Tibial nerve (tissue), 4 donors: ENCODE results near the gene LMO7. TPM values are rescaled to one million over a fixed set of nuclear protein-coding genes. Genes with fewer than 3 reads are reported as not detected.

Source experiments
- DNase-seq, 2 donors: peaks; one replicate each; pipeline ENCODE4 v3.0.0-alpha.2; 2019; ENCODE audit warnings: low spot score in 2 of 2
- H3K27ac ChIP-seq, 4 donors: fragments of 200-600 bp; sonication (generic) in 3 of 4; one replicate each; pipeline ENCODE4 v1.5.1; 2017 to 2019; ENCODE audit warnings: mild to moderate bottlenecking in 1 of 4
- H3K27me3 ChIP-seq, 2 donors: fragments of 200-600 bp; sonication (generic) in 1 of 2; one replicate each; pipeline versions ENCODE4 v1.5.1 to v1.6.0; 2017 to 2019
- H3K36me3 ChIP-seq, 3 donors: fragments of 200-600 bp; sonication (generic); one replicate each; pipeline ENCODE4 v1.5.1; 2018 to 2019
- H3K4me1 ChIP-seq, 4 donors: fragments of 200-600 bp; sonication (generic) in 3 of 4; one replicate each; pipeline ENCODE4 v1.5.1; 2017 to 2019
- H3K4me3 ChIP-seq, 4 donors: fragments of 200-600 bp; sonication (generic) in 3 of 4; one replicate each; pipeline ENCODE4 v1.5.1; 2017 to 2019; ENCODE audit warnings: mild to moderate bottlenecking in 1 of 4, moderate library complexity in 1 of 4
- H3K9me3 ChIP-seq, 4 donors: fragments of 200-600 bp; sonication (generic) in 3 of 4; one replicate each; pipeline ENCODE4 v1.5.1; 2017 to 2019
- CTCF ChIP-seq, 5 experiments: fragments of 200-600 bp in 3 of 5; fragments of 450-650 bp in 2 of 5; sonication (generic) in 3 of 5; IDR thresholded peaks; one replicate each; pipeline ENCODE4 v1.5.1; 2016 to 2019; ENCODE audit warnings: antibody characterized with exemption in 5 of 5, mild to moderate bottlenecking in 3 of 5, moderate library complexity in 2 of 5
- EP300 ChIP-seq, 2 donors: sonication (generic); formaldehyde crosslinking; IDR thresholded peaks; one replicate each; pipeline ENCODE4 v1.6.1; 2017; ENCODE audit warnings: antibody characterized with exemption in 2 of 2, mild to moderate bottlenecking in 1 of 2
- POLR2A ChIP-seq, 2 donors: fragments of 450-650 bp; IDR thresholded peaks; one replicate each; pipeline ENCODE4 v1.6.1; 2017; ENCODE audit warnings: antibody characterized with exemption in 2 of 2, mild to moderate bottlenecking in 2 of 2, moderate library complexity in 2 of 2
- WGBS, 2 donors: methylation state at CpG; one replicate each; pipeline ENCODE4 v1.1.5; 2018; 5-methylcytosine and 5-hydroxymethylcytosine counted together
- total RNA-seq, 4 donors: library from RNA; depleted of rRNA; stranded (reverse); fragments of >200 nt; gene quantifications; one replicate each; pipeline ENCODE4 v1.1.0, GENCODE V29; 2016

LMO7 gene
- total RNA-seq, 4 donors from 2014 or later, result 149 to 311 (median 236) TPM

GRCh38 chr13:75764926-75765310, 128.8 kb downstream of the LMO7 start:
- Histone ChIP-seq H3K27ac (peak overlapping the region in 2 of 4 donors; percentile 22 to 29), H3K27me3 (no peaks in the 10 kb centered on the region), H3K4me1 (peaks cover 0 to 23% (median 0%) of the 10 kb centered on the region in 4 donors), H3K9me3 (no peaks in the 10 kb centered on the region), H3K4me3 (peak overlapping the region in 1 of 4 donors; percentile 40), H3K36me3 (no peaks in the 10 kb centered on the region)
- 56 to 68% methylated on average over 3 of the region's 3 CpGs for WGBS, 2 donors
- DNase-seq, result no peak
- no peak for TF ChIP-seq POLR2A (IDR thresholded peaks at IDR 0.05)

GRCh38 chr13:75766636-75767035, 130.5 kb downstream of the LMO7 start:
- no peaks in the 10 kb centered on the region for H3K27me3 ChIP-seq
- no peaks in the 10 kb centered on the region for H3K9me3 ChIP-seq
- WGBS, 2 donors, result 67 to 74% methylated on average over 2 of the region's 2 CpGs
- DNase-seq, result no peak
- H3K4me1 ChIP-seq, result peaks cover 0 to 30% (median 0%) of the 10 kb centered on the region in 4 donors
- no peak overlapping the region for H3K27ac ChIP-seq
- no peak overlapping the region for H3K4me3 ChIP-seq
- no peaks in the 10 kb centered on the region for H3K36me3 ChIP-seq
- no peak for TF ChIP-seq EP300 (IDR thresholded peaks at IDR 0.05)
- no peak for TF ChIP-seq CTCF (IDR thresholded peaks at IDR 0.05)
- no peak for TF ChIP-seq POLR2A (IDR thresholded peaks at IDR 0.05)

GRCh38 chr13:75769141-75769905, 133.2 kb downstream of the LMO7 start:
- WGBS, 2 donors, result 42 to 45% methylated on average over 1 of the region's 1 CpG

GRCh38 chr13:75770164-75770563, 134.0 kb downstream of the LMO7 start:
- DNase-seq, result no peak
- Histone ChIP-seq H3K4me1 (peaks cover 0 to 35% (median 0%) of the 10 kb centered on the region in 4 donors), H3K9me3 (no peaks in the 10 kb centered on the region), H3K4me3 (no peak overlapping the region), H3K36me3 (no peaks in the 10 kb centered on the region), H3K27ac (peak overlapping the region in 1 of 4 donors; percentile 32), H3K27me3 (no peaks in the 10 kb centered on the region)
- TF ChIP-seq EP300 (IDR thresholded peaks at IDR 0.05) (no peak), CTCF (IDR thresholded peaks at IDR 0.05) (no peak), POLR2A (IDR thresholded peaks at IDR 0.05) (no peak)
- WGBS, 2 donors, result 72 to 81% methylated on average over 1 of the region's 1 CpG

More at GRCh38 chr13:75769141-75769905, 133.2 kb downstream of the LMO7 start:
- H3K27me3 ChIP-seq, result no peaks in the 10 kb centered on the region
- peaks cover 0 to 42% (median 0%) of the 10 kb centered on the region in 4 donors for H3K4me1 ChIP-seq
- no peak for DNase-seq
- H3K27ac ChIP-seq, result no peak overlapping the region
- no peak for TF ChIP-seq POLR2A (IDR thresholded peaks at IDR 0.05)
- TF ChIP-seq EP300 (IDR thresholded peaks at IDR 0.05), result no peak
- no peak for TF ChIP-seq CTCF (IDR thresholded peaks at IDR 0.05)
- no peak overlapping the region for H3K4me3 ChIP-seq
- H3K36me3 ChIP-seq, result no peaks in the 10 kb centered on the region
- no peaks in the 10 kb centered on the region for H3K9me3 ChIP-seq

GRCh38 chr13:75770592-75771011, 134.5 kb downstream of the LMO7 start:
- TF ChIP-seq POLR2A (IDR thresholded peaks at IDR 0.05), result no peak
- no peak for TF ChIP-seq EP300 (IDR thresholded peaks at IDR 0.05)
- Histone ChIP-seq H3K36me3 (no peaks in the 10 kb centered on the region), H3K27me3 (no peaks in the 10 kb centered on the region), H3K4me3 (no peak overlapping the region), H3K4me1 (peaks cover 0 to 34% (median 0%) of the 10 kb centered on the region in 4 donors), H3K27ac (peak overlapping the region in 1 of 4 donors; percentile 32), H3K9me3 (no peaks in the 10 kb centered on the region)
- WGBS, 2 donors, result 68 to 72% methylated on average over 3 of the region's 3 CpGs
- no peak for DNase-seq

- WGBS, 2 donors, result 22 to 42% methylated on average over 1 of the region's 1 CpG
- Histone ChIP-seq H3K27ac (peak overlapping the region in 1 of 4 donors; percentile 12), H3K9me3 (no peaks in the 10 kb centered on the region), H3K27me3 (no peaks in the 10 kb centered on the region), H3K4me3 (no peak overlapping the region), H3K36me3 (no peaks in the 10 kb centered on the region), H3K4me1 (peaks cover 0 to 32% (median 0%) of the 10 kb centered on the region in 4 donors)
- no peak for DNase-seq
- TF ChIP-seq EP300 (IDR thresholded peaks at IDR 0.05), result no peak
Observed at GRCh38 chr13:75771226-75771625, 135.1 kb downstream of the LMO7 start.
